Caco-2 (cell line): Measurements from ENCODE around the gene MAGEB4. TPM values are rescaled to one million over a fixed set of nuclear protein-coding genes. Genes with fewer than 3 reads are reported as not detected.

Source experiments
- BruUV-seq: library from RNA; stranded (reverse); fragments of 400-500 nt; replicated peaks from 2 replicates; lab custom pipeline; 2021; lab: Mats Ljungman, UMichigan
- CTCF ChIA-PET: fragments of 300-600 bp; sonication (Branson Sonifier 250); formaldehyde crosslinking; loops from one replicate; lab custom pipeline; 2022; ENCODE audit warnings: antibody characterized with exemption; lab: Charles Lee
- POLR2A ChIA-PET: fragments of 300-600 bp; sonication (Branson Sonifier 250); formaldehyde crosslinking; loops from one replicate; lab custom pipeline; 2022; ENCODE audit warnings: antibody characterized with exemption; lab: Charles Lee
- DNase-seq, 2 experiments: peaks; one replicate each; pipeline versions ENCODE4 v3.0.0 to v3.0.0-alpha.2; 2020 to 2022
- H3K27me3 ChIP-seq: replicated peaks from 2 replicates; pipeline ENCODE4 v1.6.0; 2011; ENCODE audit warnings: low read length; ENCODE audit not compliant: control insufficient read depth, insufficient read depth
- H3K36me3 ChIP-seq: 2 replicates; pipeline ENCODE4 v1.5.1; 2011; ENCODE audit warnings: low read length; ENCODE audit not compliant: control insufficient read depth, insufficient read depth
- H3K4me1 ChIP-seq: fragments of 250-450 bp; sonication (Bioruptor Pico); 2 replicates; pipeline ENCODE4 v1.5.1; 2020; ENCODE audit warnings: mild to moderate bottlenecking
- H3K4me3 ChIP-seq: 2 replicates; pipeline ENCODE4 v1.5.1; 2011; ENCODE audit warnings: low read depth, mild to moderate bottlenecking, control low read depth, low read length
- H3K9me3 ChIP-seq: fragments of 250-450 bp; sonication (Bioruptor Pico); 2 replicates; pipeline ENCODE4 v1.5.1; 2020; ENCODE audit warnings: mild to moderate bottlenecking, moderate library complexity
- H3K27ac Mint-ChIP-seq: one replicate; pipeline ENCODE4 v1.8.0; 2022; ENCODE audit warnings: mixed read lengths; ENCODE audit not compliant: unreplicated experiment
- H3K27me3 Mint-ChIP-seq: one replicate; pipeline ENCODE4 v1.8.0; 2022; ENCODE audit warnings: mixed read lengths; ENCODE audit not compliant: insufficient read depth, unreplicated experiment
- H3K36me3 Mint-ChIP-seq: one replicate; pipeline ENCODE4 v1.8.0; 2022; ENCODE audit warnings: mild to moderate bottlenecking, mixed read lengths; ENCODE audit not compliant: insufficient read depth, unreplicated experiment
- H3K4me1 Mint-ChIP-seq: one replicate; pipeline ENCODE4 v1.8.0; 2022; ENCODE audit warnings: low read depth, mixed read lengths; ENCODE audit not compliant: unreplicated experiment
- H3K4me3 Mint-ChIP-seq: one replicate; pipeline ENCODE4 v1.8.0; 2022; ENCODE audit warnings: mild to moderate bottlenecking, moderate library complexity, mixed read lengths; ENCODE audit not compliant: unreplicated experiment
- H3K9me3 Mint-ChIP-seq: one replicate; pipeline ENCODE4 v1.8.0; 2022; ENCODE audit warnings: mixed read lengths; ENCODE audit not compliant: unreplicated experiment
- CTCF ChIP-seq, 2 experiments: fragments of 200-600 bp in 1 of 2; IDR thresholded peaks; 1 replicate in 1 of 2; 2 replicates in 1 of 2; pipeline versions ENCODE4 v1.5.1 to v1.8.0; 2011 to 2022; ENCODE audit warnings: antibody characterized with exemption in 1 of 2, control low read depth in 1 of 2, inconsistent platforms in 1 of 2, low read depth in 1 of 2, low read length in 1 of 2, mild to moderate bottlenecking in 1 of 2, moderate library complexity in 1 of 2; ENCODE audit not compliant: insufficient read depth in 1 of 2, severe bottlenecking in 1 of 2, unreplicated experiment in 1 of 2
- intact Hi-C: fragments of 100-400 bp; cut with micrococcal nuclease; formaldehyde crosslinking; loops from one replicate; pipeline ENCODE4 v1.10.0; 2022; ENCODE audit not compliant: unreplicated experiment
- total RNA-seq: library from RNA; stranded (reverse); gene quantifications from 2 replicates; pipeline ENCODE4 v1.2.3, GENCODE V29; 2022

Gene MAGEB4
- total RNA-seq, 1 experiment from 2014 or later, result not detected

- ChIA-PET POLR2A (no interaction called here), CTCF (no interaction called here)
- no peaks in the 10 kb centered on the region for H3K9me3 Mint-ChIP-seq
- H3K4me1 Mint-ChIP-seq, result no peaks in the 10 kb centered on the region
- no TSS peak for BruUV-seq
- no peaks in the 10 kb centered on the region for H3K36me3 ChIP-seq
- no peak overlapping the region for H3K27ac Mint-ChIP-seq
- no peaks in the 10 kb centered on the region for H3K9me3 ChIP-seq
- TF ChIP-seq CTCF (IDR thresholded peaks at IDR 0.05; ENCODE audit: insufficient read depth in 1 of 2, low read depth in 1 of 2, low read length in 1 of 2, severe bottlenecking in 1 of 2, unreplicated experiment in 1 of 2), result no peak
- H3K36me3 Mint-ChIP-seq, result no peaks in the 10 kb centered on the region
- DNase-seq, result no peak
- H3K27me3 Mint-ChIP-seq, result no peaks in the 10 kb centered on the region
- H3K4me3 Mint-ChIP-seq, result no peak overlapping the region
- H3K4me1 ChIP-seq, result no peaks in the 10 kb centered on the region
- no peaks in the 10 kb centered on the region for H3K27me3 ChIP-seq
- no peak overlapping the region for H3K4me3 ChIP-seq
- intact Hi-C loops, result no loop called here
Measured at GRCh38 chrX:30219372-30219771, 22.4 kb upstream of the MAGEB4 start.

DNA sequence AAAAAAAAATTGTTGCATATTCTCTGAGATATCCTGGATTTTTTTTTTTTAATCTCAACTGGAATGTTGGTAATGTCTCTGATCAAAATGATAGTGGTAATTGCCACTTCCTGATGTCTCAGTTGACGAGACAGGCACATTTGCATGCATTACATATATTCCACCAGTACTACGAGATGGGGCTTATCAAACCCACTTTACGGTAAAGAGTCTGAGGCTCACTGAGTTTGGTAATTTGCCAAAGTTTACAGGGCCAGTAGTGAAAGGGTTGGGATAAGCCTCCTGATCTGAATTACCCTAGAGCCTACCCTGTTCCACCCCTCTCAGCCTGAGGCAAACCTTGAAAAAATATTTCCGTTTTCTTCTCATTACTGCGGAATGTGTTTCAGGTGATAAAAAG lies 21.1 kb upstream of the MAGEB4 start:
- H3K4me3 Mint-ChIP-seq, result no peak overlapping the region
- H3K4me1 ChIP-seq, result no peaks in the 10 kb centered on the region
- TF ChIP-seq CTCF (IDR thresholded peaks at IDR 0.05; ENCODE audit: insufficient read depth in 1 of 2, low read depth in 1 of 2, low read length in 1 of 2, severe bottlenecking in 1 of 2, unreplicated experiment in 1 of 2), result no peak
- H3K27me3 Mint-ChIP-seq, result no peaks in the 10 kb centered on the region
- H3K27me3 ChIP-seq, result no peaks in the 10 kb centered on the region
- H3K9me3 Mint-ChIP-seq, result no peaks in the 10 kb centered on the region
- no peak for DNase-seq
- ChIA-PET CTCF (no interaction called here), POLR2A (no interaction called here)
- intact Hi-C loops, result no loop called here
- no peaks in the 10 kb centered on the region for H3K36me3 Mint-ChIP-seq
- no peaks in the 10 kb centered on the region for H3K36me3 ChIP-seq
- no peaks in the 10 kb centered on the region for H3K4me1 Mint-ChIP-seq
- no peaks in the 10 kb centered on the region for H3K9me3 ChIP-seq
- no TSS peak for BruUV-seq
- H3K27ac Mint-ChIP-seq, result no peak overlapping the region
- H3K4me3 ChIP-seq, result no peak overlapping the region

DNA sequence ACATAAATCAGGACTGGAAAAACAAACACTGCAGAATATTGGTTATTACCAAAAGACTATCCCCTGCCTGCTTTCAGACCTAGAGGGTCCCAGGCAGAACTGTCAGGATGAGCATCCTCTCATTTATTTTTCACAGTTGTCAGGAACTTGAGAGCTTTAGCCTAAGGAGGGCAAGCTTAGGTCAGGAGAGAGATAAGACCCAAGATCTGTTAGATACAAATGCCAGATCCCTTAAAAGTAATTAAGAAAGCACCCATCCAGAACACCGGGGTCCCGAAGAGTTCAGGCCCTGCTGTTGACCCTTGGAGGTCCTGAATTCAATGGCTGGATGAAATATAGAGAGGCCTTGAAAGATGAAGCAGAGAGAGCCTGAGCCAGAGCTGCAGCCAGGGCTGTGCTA lies 17.3 kb upstream of the MAGEB4 start:
- H3K4me1 ChIP-seq, result no peaks in the 10 kb centered on the region
- Mint-ChIP-seq H3K4me3 (no peak overlapping the region), H3K27me3 (no peaks in the 10 kb centered on the region), H3K27ac (no peak overlapping the region), H3K36me3 (no peaks in the 10 kb centered on the region), H3K9me3 (no peaks in the 10 kb centered on the region), H3K4me1 (no peaks in the 10 kb centered on the region)
- CTCF ChIA-PET, result no interaction called here
- H3K9me3 ChIP-seq, result no peaks in the 10 kb centered on the region
- no peaks in the 10 kb centered on the region for H3K27me3 ChIP-seq
- H3K36me3 ChIP-seq, result no peaks in the 10 kb centered on the region
- no peak for DNase-seq
- intact Hi-C loops, result no loop called here
- no peak for TF ChIP-seq CTCF (IDR thresholded peaks at IDR 0.05; ENCODE audit: insufficient read depth in 1 of 2, low read depth in 1 of 2, low read length in 1 of 2, severe bottlenecking in 1 of 2, unreplicated experiment in 1 of 2)
- H3K4me3 ChIP-seq, result no peak overlapping the region
- POLR2A ChIA-PET, result no interaction called here
- BruUV-seq, result no TSS peak
